Caco-2 (cell line): ENCODE results near the gene SH3BP4. TPM values are rescaled to one million over a fixed set of nuclear protein-coding genes. Genes with fewer than 3 reads are reported as not detected.

Experiments
- BruUV-seq: library from RNA; stranded (reverse); fragments of 400-500 nt; replicated peaks from 2 replicates; lab custom pipeline; 2021; lab: Mats Ljungman, UMichigan
- CTCF ChIA-PET: fragments of 300-600 bp; sonication (Branson Sonifier 250); formaldehyde crosslinking; loops from one replicate; lab custom pipeline; 2022; ENCODE audit warnings: antibody characterized with exemption; lab: Charles Lee
- POLR2A ChIA-PET: fragments of 300-600 bp; sonication (Branson Sonifier 250); formaldehyde crosslinking; loops from one replicate; lab custom pipeline; 2022; ENCODE audit warnings: antibody characterized with exemption; lab: Charles Lee
- DNase-seq, 2 experiments: peaks; one replicate each; pipeline versions ENCODE4 v3.0.0 to v3.0.0-alpha.2; 2020 to 2022
- H3K27me3 ChIP-seq: replicated peaks from 2 replicates; pipeline ENCODE4 v1.6.0; 2011; ENCODE audit warnings: low read length; ENCODE audit not compliant: control insufficient read depth, insufficient read depth
- H3K36me3 ChIP-seq: 2 replicates; pipeline ENCODE4 v1.5.1; 2011; ENCODE audit warnings: low read length; ENCODE audit not compliant: control insufficient read depth, insufficient read depth
- H3K4me1 ChIP-seq: fragments of 250-450 bp; sonication (Bioruptor Pico); 2 replicates; pipeline ENCODE4 v1.5.1; 2020; ENCODE audit warnings: mild to moderate bottlenecking
- H3K4me3 ChIP-seq: 2 replicates; pipeline ENCODE4 v1.5.1; 2011; ENCODE audit warnings: low read depth, mild to moderate bottlenecking, control low read depth, low read length
- H3K9me3 ChIP-seq: fragments of 250-450 bp; sonication (Bioruptor Pico); 2 replicates; pipeline ENCODE4 v1.5.1; 2020; ENCODE audit warnings: mild to moderate bottlenecking, moderate library complexity
- H3K27ac Mint-ChIP-seq: one replicate; pipeline ENCODE4 v1.8.0; 2022; ENCODE audit warnings: mixed read lengths; ENCODE audit not compliant: unreplicated experiment
- H3K27me3 Mint-ChIP-seq: one replicate; pipeline ENCODE4 v1.8.0; 2022; ENCODE audit warnings: mixed read lengths; ENCODE audit not compliant: insufficient read depth, unreplicated experiment
- H3K36me3 Mint-ChIP-seq: one replicate; pipeline ENCODE4 v1.8.0; 2022; ENCODE audit warnings: mild to moderate bottlenecking, mixed read lengths; ENCODE audit not compliant: insufficient read depth, unreplicated experiment
- H3K4me1 Mint-ChIP-seq: one replicate; pipeline ENCODE4 v1.8.0; 2022; ENCODE audit warnings: low read depth, mixed read lengths; ENCODE audit not compliant: unreplicated experiment
- H3K4me3 Mint-ChIP-seq: one replicate; pipeline ENCODE4 v1.8.0; 2022; ENCODE audit warnings: mild to moderate bottlenecking, moderate library complexity, mixed read lengths; ENCODE audit not compliant: unreplicated experiment
- H3K9me3 Mint-ChIP-seq: one replicate; pipeline ENCODE4 v1.8.0; 2022; ENCODE audit warnings: mixed read lengths; ENCODE audit not compliant: unreplicated experiment
- CTCF ChIP-seq, 2 experiments: fragments of 200-600 bp in 1 of 2; IDR thresholded peaks; 1 replicate in 1 of 2; 2 replicates in 1 of 2; pipeline versions ENCODE4 v1.5.1 to v1.8.0; 2011 to 2022; ENCODE audit warnings: antibody characterized with exemption in 1 of 2, control low read depth in 1 of 2, inconsistent platforms in 1 of 2, low read depth in 1 of 2, low read length in 1 of 2, mild to moderate bottlenecking in 1 of 2, moderate library complexity in 1 of 2; ENCODE audit not compliant: insufficient read depth in 1 of 2, severe bottlenecking in 1 of 2, unreplicated experiment in 1 of 2
- intact Hi-C: fragments of 100-400 bp; cut with micrococcal nuclease; formaldehyde crosslinking; loops from one replicate; pipeline ENCODE4 v1.10.0; 2022; ENCODE audit not compliant: unreplicated experiment
- total RNA-seq: library from RNA; stranded (reverse); gene quantifications from 2 replicates; pipeline ENCODE4 v1.2.3, GENCODE V29; 2022

SH3BP4 gene
- total RNA-seq, 1 experiment from 2014 or later = 29.9 TPM

- Histone ChIP-seq H3K4me3 (no peak overlapping the region), H3K27me3 (no peaks in the 10 kb centered on the region), H3K4me1 (no peaks in the 10 kb centered on the region), H3K36me3 (peaks cover 1% of the 10 kb centered on the region; the same call in 1 of the 2 replicates), H3K9me3 (no peaks in the 10 kb centered on the region)
- no peaks in the 10 kb centered on the region for H3K9me3 Mint-ChIP-seq
- TF ChIP-seq CTCF (IDR thresholded peaks at IDR 0.05; ENCODE audit: insufficient read depth in 1 of 2, low read depth in 1 of 2, low read length in 1 of 2, severe bottlenecking in 1 of 2, unreplicated experiment in 1 of 2) = no peak
- H3K4me1 Mint-ChIP-seq = no peaks in the 10 kb centered on the region
- H3K4me3 Mint-ChIP-seq = no peak overlapping the region
- POLR2A ChIA-PET = no interaction called here
- no peak overlapping the region for H3K27ac Mint-ChIP-seq
- CTCF ChIA-PET = no interaction called here
- H3K36me3 Mint-ChIP-seq = peaks cover 16% of the 10 kb centered on the region
- DNase-seq = no peak
- intact Hi-C loops = loop anchor here (5.0 kb wide), 2 partner anchors 52 to 507 kb away; no protein-coding TSS in a partner anchor
- H3K27me3 Mint-ChIP-seq = no peaks in the 10 kb centered on the region
- no TSS peak for BruUV-seq
Observed at GRCh38 chr2:235059161-235059560, 107.3 kb downstream of the SH3BP4 start.

- Mint-ChIP-seq H3K27me3 (no peaks in the 10 kb centered on the region), H3K4me1 (no peaks in the 10 kb centered on the region), H3K4me3 (no peak overlapping the region), H3K9me3 (no peaks in the 10 kb centered on the region), H3K36me3 (no peaks in the 10 kb centered on the region), H3K27ac (no peak overlapping the region)
- Histone ChIP-seq H3K4me1 (no peaks in the 10 kb centered on the region), H3K27me3 (no peaks in the 10 kb centered on the region), H3K9me3 (no peaks in the 10 kb centered on the region), H3K4me3 (no peak overlapping the region), H3K36me3 (no peaks in the 10 kb centered on the region)
- TF ChIP-seq CTCF (IDR thresholded peaks at IDR 0.05; ENCODE audit: insufficient read depth in 1 of 2, low read depth in 1 of 2, low read length in 1 of 2, severe bottlenecking in 1 of 2, unreplicated experiment in 1 of 2) = no peak
- intact Hi-C loops = no loop called here
- no peak for DNase-seq
- ChIA-PET CTCF (no interaction called here), POLR2A (no interaction called here)
- BruUV-seq = no TSS peak
Observed at GRCh38 chr2:235061656-235062055, 109.8 kb downstream of the SH3BP4 start.

GRCh38 chr2:235063471-235063961, 111.7 kb downstream of the SH3BP4 start:
- POLR2A ChIA-PET = no interaction called here
- no peaks in the 10 kb centered on the region for H3K27me3 Mint-ChIP-seq
- no peaks in the 10 kb centered on the region for H3K27me3 ChIP-seq
- DNase-seq = no peak
- no TSS peak for BruUV-seq
- no peak for TF ChIP-seq CTCF (IDR thresholded peaks at IDR 0.05; ENCODE audit: insufficient read depth in 1 of 2, low read depth in 1 of 2, low read length in 1 of 2, severe bottlenecking in 1 of 2, unreplicated experiment in 1 of 2)
- H3K4me3 ChIP-seq = no peak overlapping the region
- H3K9me3 Mint-ChIP-seq = no peaks in the 10 kb centered on the region
- no peak overlapping the region for H3K4me3 Mint-ChIP-seq
- H3K4me1 Mint-ChIP-seq = no peaks in the 10 kb centered on the region
- H3K4me1 ChIP-seq = no peaks in the 10 kb centered on the region
- CTCF ChIA-PET = interaction anchor here (1.2 kb wide), 1 partner anchor 44 kb away, joined by 4 read pairs; no protein-coding TSS in a partner anchor
- no peaks in the 10 kb centered on the region for H3K36me3 Mint-ChIP-seq
- H3K9me3 ChIP-seq = no peaks in the 10 kb centered on the region
- H3K36me3 ChIP-seq = no peaks in the 10 kb centered on the region
- intact Hi-C loops = no loop called here
- no peak overlapping the region for H3K27ac Mint-ChIP-seq
